ENCODE measurements around the gene LCOR.

Gene LCOR

GRCh38 chr10:96890580-96890979 lies 58.5 kb downstream of the LCOR start:
- no peak for DNase-seq

GRCh38 chr10:96891840-96892239 lies 59.7 kb downstream of the LCOR start:
- no peak for DNase-seq

- DNase-seq, result no peak
These were observed 63.7 kb downstream of the LCOR start for GRCh38 chr10:96895662-96896424.

- DNase-seq, result no peak
These were observed 64.9 kb downstream of the LCOR start for GRCh38 chr10:96896884-96897589.

GRCh38 chr10:96902117-96902516 lies 70.0 kb downstream of the LCOR start:
- no peak for DNase-seq

- no peak for DNase-seq
These were observed 70.7 kb downstream of the LCOR start for GRCh38 chr10:96902731-96903358.

GRCh38 chr10:96904648-96905047 lies 72.5 kb downstream of the LCOR start:
- DNase-seq, result no peak

- no peak for DNase-seq
These were observed 74.8 kb downstream of the LCOR start for GRCh38 chr10:96906864-96907263.

- DNase-seq, result no peak
These were observed 78.6 kb downstream of the LCOR start for GRCh38 chr10:96910488-96911395.

GRCh38 chr10:96912405-96912804 lies 80.3 kb downstream of the LCOR start:
- no peak for DNase-seq

GRCh38 chr10:96913906-96914305 lies 81.8 kb downstream of the LCOR start:
- no peak for DNase-seq

GRCh38 chr10:96917628-96918027 lies 85.5 kb downstream of the LCOR start:
- no peak for DNase-seq

- no peak for DNase-seq
These were observed 86.3 kb downstream of the LCOR start for GRCh38 chr10:96918214-96919002.

GRCh38 chr10:96919785-96920430 lies 87.8 kb downstream of the LCOR start:
- DNase-seq, result no peak

GRCh38 chr10:96921655-96922054 lies 89.6 kb downstream of the LCOR start:
- no peak for DNase-seq

- no peak for DNase-seq
These were observed 91.2 kb downstream of the LCOR start for GRCh38 chr10:96922978-96923948.

GRCh38 chr10:96924861-96925260 lies 92.8 kb downstream of the LCOR start:
- DNase-seq, result no peak

- DNase-seq, result no peak
These were observed 98.4 kb downstream of the LCOR start for GRCh38 chr10:96930469-96930868.

- no peak for DNase-seq
These were observed 103.0 kb downstream of the LCOR start for GRCh38 chr10:96935148-96935547.

GRCh38 chr10:96935810-96936209 lies 103.7 kb downstream of the LCOR start:
- no peak for DNase-seq
